GM06990 (cell line): ENCODE data around the gene ZNF48.

Source experiments
- DNase-seq: peaks from one replicate; pipeline ENCODE4 v3.0.0-alpha.2; 2011; ENCODE audit not compliant: insufficient read length; ENCODE audit errors: extremely low read depth
- H3K27me3 ChIP-seq: replicated peaks from 2 replicates; pipeline ENCODE4 v1.6.0; 2011; ENCODE audit warnings: low read length; ENCODE audit not compliant: control insufficient read depth, insufficient read depth
- H3K36me3 ChIP-seq: 2 replicates; pipeline ENCODE4 v1.5.1; 2011; ENCODE audit warnings: low read length; ENCODE audit not compliant: control insufficient read depth, insufficient read depth
- H3K4me3 ChIP-seq: replicated peaks from 2 replicates; pipeline ENCODE4 v1.5.1; 2011; ENCODE audit warnings: low read depth, mild to moderate bottlenecking, control low read depth, low read length
- TF ChIP-seq, protein P1 (sequence below): IDR thresholded peaks from 2 replicates; pipeline ENCODE4 v1.5.1; 2011; ENCODE audit warnings: low read length, control low read depth, mild to moderate bottlenecking, inconsistent platforms; ENCODE audit not compliant: insufficient read depth, poor library complexity, severe bottlenecking

The ZNF48 gene

GRCh38 chr16:30350134-30350871 lies 44.9 kb upstream of the ZNF48 start:
- TF ChIP-seq, protein P1, sequence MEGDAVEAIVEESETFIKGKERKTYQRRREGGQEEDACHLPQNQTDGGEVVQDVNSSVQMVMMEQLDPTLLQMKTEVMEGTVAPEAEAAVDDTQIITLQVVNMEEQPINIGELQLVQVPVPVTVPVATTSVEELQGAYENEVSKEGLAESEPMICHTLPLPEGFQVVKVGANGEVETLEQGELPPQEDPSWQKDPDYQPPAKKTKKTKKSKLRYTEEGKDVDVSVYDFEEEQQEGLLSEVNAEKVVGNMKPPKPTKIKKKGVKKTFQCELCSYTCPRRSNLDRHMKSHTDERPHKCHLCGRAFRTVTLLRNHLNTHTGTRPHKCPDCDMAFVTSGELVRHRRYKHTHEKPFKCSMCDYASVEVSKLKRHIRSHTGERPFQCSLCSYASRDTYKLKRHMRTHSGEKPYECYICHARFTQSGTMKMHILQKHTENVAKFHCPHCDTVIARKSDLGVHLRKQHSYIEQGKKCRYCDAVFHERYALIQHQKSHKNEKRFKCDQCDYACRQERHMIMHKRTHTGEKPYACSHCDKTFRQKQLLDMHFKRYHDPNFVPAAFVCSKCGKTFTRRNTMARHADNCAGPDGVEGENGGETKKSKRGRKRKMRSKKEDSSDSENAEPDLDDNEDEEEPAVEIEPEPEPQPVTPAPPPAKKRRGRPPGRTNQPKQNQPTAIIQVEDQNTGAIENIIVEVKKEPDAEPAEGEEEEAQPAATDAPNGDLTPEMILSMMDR, result no peak
- Histone ChIP-seq H3K27me3 (no peaks in the 10 kb centered on the region), H3K4me3 (no peak overlapping the region), H3K36me3 (peaks cover 14% of the 10 kb centered on the region)
- DNase-seq, result peak; percentile 71

DNA sequence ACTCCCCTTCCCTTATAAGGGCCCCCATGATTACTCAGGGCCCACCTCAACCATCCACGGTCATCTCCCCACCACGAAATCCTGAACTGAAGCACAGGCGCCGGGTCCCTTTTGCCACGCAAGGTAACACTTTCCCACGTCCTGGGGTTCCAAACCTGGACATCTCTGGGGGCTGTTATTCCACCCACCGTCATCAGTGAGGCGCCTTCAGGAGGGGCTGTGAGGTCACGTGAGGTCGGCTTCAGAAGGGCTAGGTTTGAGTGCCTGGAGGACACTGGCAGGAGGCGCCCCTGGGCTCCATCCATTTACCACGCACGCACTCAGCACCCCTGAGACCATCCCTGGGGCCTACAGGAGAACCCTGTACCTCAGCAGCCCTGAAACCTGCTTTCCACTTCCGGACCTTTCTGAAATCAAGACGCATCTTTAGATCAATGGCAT lies 44.2 kb upstream of the ZNF48 start:
- peaks cover 14% of the 10 kb centered on the region for H3K36me3 ChIP-seq
- no peak overlapping the region for H3K4me3 ChIP-seq
- TF ChIP-seq, protein P1, result no peak
- no peak for DNase-seq
- no peaks in the 10 kb centered on the region for H3K27me3 ChIP-seq

GRCh38 chr16:30351586-30352419 lies 43.4 kb upstream of the ZNF48 start:
- no peaks in the 10 kb centered on the region for H3K27me3 ChIP-seq
- no peak overlapping the region for H3K4me3 ChIP-seq
- DNase-seq, result no peak
- TF ChIP-seq, protein P1, result no peak
- peaks cover 14% of the 10 kb centered on the region for H3K36me3 ChIP-seq

DNA sequence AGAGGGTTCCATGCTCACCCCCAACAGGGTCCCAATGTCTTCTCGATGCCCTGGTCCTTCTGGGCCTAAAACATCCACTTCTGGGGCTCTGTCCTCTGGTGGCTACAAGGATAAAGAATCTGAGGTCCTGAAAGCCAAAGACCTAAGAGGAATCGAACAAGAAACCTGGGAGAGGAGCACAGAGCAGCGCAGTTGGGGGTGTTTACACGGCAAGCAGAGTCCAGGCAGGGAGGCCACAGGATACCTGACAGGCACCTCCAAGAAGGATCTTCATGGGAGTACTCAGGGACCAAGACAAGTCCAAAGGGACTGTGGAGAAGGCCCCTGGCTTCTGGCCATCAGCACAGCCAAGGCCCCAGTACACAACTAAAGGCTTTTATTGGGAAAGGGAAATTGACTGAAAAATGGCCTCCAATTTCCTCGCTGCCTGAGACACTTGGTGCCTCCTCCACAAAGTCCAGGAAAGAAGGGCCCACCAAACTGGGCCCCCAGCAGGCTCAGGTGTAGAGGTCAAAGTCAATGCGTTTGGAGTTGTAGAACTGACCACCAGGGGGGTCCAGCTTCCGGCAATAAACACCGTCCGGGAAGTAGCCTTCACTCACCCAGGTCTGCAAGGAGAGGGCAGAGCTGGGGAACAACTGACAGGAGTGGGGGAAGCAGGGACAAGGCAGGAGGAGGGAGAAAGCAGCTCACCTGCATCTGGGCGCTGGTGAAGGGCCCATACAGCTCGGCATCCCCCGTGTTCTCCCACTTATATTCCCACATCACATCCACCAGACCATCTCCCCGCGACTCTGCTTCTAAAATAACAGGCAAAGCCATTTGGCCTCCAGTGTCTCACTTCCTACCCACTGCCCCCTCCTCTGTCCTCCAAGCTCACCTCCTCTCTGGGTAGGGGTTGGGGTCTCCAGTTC lies 42.5 kb upstream of the ZNF48 start:
- Histone ChIP-seq H3K36me3 (peaks cover 17% of the 10 kb centered on the region), H3K27me3 (no peaks in the 10 kb centered on the region), H3K4me3 (no peak overlapping the region)
- DNase-seq, result no peak
- TF ChIP-seq, protein P1, result peak; percentile 7

DNA sequence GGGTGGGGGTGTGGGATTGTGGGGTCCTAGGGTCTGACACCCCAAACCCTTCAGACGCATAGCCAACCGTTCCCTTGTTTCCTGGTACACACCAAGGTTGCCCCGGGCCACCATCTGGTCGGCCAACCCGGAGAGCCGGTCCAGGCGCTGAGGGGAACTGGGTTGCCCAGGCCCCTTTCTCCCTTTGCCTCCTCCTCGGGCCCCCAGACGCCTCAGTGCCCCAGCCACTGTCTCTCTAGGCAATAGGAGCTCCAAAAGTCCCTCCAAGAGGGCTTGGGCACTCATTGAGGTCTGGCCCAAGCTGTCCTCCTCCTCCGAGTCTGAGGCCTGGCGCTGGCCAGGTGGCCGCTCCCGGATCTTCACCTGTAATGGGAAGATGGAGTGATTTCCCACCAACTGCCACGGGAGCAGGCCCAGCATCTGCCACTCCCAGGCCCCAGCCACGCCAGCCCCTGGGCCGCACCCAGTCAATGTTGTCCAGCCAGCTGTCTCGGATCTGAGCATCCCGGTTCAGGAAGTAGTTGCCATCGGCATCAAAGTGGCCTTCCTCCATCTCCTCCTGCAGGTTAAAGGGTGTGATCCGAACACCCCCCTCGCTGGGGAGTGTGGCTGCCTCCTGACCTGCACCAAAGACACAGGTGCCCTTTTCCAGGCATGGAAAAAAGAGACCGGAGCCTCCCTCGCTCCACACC lies 41.6 kb upstream of the ZNF48 start:
- H3K4me3 ChIP-seq, result no peak overlapping the region; the same call in 1 of the 2 replicates
- no peaks in the 10 kb centered on the region for H3K27me3 ChIP-seq
- H3K36me3 ChIP-seq, result peaks cover 20% of the 10 kb centered on the region
- no peak for DNase-seq
- TF ChIP-seq, protein P1, result no peak
